ENCODE data around the gene RHOF.

DNA sequence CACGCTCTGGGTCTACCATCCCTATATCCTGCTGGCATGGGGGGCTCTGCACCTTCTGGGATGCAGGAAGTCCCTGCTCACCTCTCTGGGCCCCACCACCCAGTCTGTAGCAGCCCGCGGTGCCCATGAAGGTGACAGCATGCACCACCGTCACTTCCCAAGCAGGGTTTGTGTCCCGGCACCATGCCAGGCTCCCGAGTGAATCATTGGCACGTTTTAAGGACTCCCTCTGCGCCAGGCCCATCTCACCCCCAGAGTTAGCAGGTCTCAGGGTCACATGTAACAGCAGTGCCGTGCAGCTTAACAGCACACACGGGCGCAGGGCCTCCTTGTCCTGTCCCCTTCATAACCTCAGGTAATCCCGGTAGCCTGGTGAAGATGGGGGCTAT, 30.2 kb upstream of the RHOF start:
- TF ChIP-seq, protein P1, sequence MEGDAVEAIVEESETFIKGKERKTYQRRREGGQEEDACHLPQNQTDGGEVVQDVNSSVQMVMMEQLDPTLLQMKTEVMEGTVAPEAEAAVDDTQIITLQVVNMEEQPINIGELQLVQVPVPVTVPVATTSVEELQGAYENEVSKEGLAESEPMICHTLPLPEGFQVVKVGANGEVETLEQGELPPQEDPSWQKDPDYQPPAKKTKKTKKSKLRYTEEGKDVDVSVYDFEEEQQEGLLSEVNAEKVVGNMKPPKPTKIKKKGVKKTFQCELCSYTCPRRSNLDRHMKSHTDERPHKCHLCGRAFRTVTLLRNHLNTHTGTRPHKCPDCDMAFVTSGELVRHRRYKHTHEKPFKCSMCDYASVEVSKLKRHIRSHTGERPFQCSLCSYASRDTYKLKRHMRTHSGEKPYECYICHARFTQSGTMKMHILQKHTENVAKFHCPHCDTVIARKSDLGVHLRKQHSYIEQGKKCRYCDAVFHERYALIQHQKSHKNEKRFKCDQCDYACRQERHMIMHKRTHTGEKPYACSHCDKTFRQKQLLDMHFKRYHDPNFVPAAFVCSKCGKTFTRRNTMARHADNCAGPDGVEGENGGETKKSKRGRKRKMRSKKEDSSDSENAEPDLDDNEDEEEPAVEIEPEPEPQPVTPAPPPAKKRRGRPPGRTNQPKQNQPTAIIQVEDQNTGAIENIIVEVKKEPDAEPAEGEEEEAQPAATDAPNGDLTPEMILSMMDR (IDR thresholded peaks at IDR 0.05): no peak
- TF ChIP-seq POLR2A (IDR thresholded peaks at IDR 0.05): no peak

Measured in heart left ventricle (tissue), 13 donors.